GM12892 (cell line): ENCODE data around the gene UCK2.

Source experiments
- POLR2A ChIP-seq: IDR thresholded peaks from 2 replicates; pipeline ENCODE4 v1.6.1; 2011; ENCODE audit warnings: low read depth, low read length, control low read depth
- POLR2AphosphoS5 ChIP-seq: IDR thresholded peaks from 2 replicates; pipeline ENCODE4 v1.6.1; 2011; ENCODE audit warnings: low read depth, low read length, control low read depth

DNA sequence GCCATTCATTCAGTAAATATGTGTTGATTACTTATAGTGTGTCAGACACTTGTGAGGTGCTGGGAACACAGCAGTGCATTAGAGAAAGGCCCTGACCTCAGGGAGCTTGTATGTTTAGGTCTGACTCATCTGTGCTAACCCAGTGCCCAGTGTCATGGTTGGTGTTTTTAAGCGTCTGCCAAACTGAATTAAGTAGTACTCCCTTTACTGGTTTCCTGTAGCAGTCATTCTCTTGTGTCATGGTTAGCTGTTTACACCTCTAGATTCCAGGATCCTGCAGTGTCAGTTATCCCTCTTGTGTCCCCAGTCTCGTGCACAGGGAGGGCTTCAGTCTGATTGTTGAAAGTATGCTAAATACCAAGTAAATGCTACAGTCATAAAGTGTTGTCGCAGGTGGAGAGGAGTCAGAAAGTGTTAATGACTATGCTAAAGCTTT is 14.2 kb downstream of the UCK2 start:
- TF ChIP-seq POLR2A (no peak), POLR2AphosphoS5 (no peak)
